GM18867 (cell line): ENCODE results near the gene ST6GALNAC2.

Experiments
- ATAC-seq: cut with Tn5 transposase; IDR thresholded peaks from one replicate; pipeline ENCODE4 v1.9.1; 2021; ENCODE audit warnings: mild to moderate bottlenecking, moderate library complexity; ENCODE audit not compliant: unreplicated experiment

ST6GALNAC2 gene

DNA sequence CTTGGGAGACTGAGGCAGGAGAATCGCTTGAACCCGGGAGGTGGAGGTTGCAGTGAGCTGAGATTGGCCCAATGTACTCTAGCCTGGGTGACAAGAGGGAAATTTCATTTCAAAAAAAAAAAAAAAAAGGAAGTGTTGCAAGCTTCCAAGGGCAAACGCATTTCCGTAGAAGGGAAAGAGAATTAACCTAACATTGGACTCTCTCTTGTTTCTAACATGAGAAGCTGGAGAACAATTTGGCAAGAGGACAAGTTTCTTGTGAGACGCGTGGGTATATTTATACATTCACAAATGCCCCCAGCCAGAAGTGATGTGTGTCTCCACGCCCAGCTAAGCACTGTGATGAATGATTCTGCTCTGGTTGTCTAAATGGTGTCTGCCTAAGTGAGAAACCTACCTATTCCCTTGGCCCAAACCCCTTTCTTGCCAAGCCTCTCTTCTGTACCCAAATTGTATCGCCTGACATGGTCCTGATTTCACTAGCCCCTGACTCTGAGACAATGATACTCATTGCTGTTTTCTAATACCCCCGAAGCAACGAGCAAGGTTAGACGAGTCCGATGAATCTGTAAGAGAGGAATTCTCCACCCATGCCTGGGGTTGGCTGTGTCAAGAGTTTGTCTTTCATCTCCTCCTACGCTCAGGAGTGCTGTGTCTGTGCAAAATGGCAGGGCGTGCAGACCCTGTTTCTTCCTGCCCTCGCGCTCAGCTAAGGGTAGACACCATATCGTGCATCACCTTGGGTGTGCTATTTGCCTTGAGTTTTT lies 14.2 kb upstream of the ST6GALNAC2 start:
- no peak for ATAC-seq

DNA sequence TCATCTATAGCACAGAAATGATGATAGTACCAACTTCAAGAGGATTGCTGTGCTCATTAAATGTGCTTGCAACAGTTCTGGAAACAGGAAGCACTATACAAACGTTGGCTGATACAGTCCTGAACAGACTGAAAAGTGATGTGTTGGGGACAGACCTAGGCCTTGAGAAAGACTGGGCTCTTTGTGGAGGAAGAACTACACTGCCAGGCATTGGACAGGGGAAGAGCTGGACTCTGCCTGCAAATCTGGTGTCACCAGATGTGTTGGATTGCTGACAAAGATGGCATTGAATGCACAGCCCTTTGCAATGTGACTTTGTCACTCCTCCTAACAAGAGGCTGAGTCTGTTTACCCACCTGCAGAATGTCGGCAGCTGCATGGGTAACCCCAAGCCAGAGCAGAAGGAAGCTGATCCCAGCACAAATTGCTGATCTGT lies 12.4 kb upstream of the ST6GALNAC2 start:
- ATAC-seq = no peak

DNA sequence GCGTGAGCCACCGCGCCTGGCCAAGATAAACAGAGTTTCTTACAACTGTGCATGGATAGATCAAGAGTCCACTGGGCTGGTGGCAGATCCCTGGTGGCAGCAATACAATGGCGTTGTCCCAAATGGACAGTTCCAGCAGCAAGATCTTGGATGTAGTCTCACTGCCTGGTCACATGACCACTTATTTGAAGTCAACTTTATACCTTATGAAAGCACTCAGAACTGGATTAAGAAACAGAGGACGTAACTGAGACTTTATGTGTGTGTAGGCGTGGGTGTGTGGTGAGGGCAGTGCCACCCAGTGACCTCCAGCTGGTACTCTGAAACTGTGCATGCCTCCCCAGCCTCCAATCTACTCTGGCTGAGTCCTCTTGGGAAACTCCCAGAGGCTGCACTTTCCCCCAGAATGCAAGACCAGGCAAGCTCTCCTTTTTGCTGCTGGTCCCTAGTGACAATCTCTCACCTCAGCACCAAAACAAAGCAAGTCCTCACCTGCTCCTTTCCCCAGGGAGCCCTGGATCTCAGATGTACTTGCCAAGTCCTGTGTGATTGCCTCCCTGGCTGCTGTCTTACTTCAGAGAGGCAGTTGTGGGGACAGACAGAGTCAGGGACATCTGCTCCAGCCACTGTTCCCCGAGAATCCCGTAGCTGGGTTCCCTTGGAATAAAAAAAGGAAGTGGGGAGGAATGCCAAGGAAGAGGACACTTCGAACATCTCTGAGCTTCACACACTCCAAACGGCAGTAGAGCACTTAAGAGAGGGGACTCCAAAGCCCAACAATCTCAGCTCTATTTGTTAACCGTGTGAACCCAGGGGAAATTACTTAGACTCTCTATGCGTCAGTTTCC lies 11.7 kb upstream of the ST6GALNAC2 start:
- ATAC-seq = no peak

DNA sequence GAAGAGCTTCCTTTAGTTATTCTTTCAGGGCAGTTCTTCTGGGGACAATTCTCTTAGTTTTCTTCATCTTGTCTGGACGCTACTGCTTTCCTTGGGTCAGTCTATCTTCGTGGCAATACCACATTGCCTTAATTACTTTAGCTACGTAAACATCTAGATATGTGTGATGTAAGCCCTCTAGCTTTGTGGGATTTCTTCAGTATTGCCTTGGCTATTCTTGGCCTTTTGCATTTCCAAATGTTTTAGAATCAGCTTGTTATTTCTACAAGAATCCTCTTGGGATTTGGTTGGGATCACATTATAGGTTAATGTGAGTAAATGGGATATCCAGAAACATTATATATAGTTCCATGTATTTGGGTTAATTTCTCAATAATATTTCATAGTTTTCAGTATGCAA lies 9.0 kb upstream of the ST6GALNAC2 start:
- ATAC-seq = no peak

DNA sequence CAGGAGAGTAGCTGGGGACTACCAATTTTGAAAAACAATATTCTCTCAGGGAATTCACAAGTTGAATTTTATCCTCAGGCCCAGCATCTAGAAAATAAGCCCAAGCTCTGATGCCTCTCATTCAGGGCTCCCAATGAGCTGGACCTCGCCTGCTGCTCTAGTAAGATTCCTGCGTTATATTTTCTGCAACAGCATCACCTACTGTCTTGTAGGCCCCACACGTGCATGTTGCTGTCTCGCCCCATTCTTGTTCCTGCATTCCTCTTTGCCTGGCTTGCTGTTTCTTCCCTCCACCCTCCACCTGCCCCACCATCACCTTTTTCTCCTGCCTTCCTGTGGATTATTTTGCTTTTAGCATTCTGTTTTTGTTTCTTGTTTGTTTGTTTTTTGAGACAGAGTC lies 8.3 kb upstream of the ST6GALNAC2 start:
- ATAC-seq = no peak

DNA sequence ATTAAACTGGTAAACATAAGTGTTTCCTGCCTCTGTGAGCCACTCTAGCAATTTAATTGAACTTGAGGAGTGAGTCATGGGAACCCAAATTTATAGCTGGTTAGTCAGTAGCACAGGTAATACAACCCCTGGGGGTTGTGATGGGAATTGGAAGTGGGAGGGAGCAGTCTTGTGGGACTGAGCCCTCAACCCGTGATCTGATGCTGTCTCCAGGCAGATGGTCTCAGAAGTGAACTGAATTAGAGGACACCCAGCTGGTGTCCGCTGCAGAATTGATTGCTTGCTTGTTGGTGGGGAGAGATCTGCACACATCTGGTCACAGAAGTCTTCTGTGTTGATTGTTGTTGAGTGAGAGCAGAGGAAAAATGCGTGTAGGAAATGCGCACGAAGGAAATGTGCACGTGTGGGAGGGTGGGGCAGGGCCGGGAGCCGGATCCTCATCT lies 7.7 kb upstream of the ST6GALNAC2 start:
- ATAC-seq = no peak

DNA sequence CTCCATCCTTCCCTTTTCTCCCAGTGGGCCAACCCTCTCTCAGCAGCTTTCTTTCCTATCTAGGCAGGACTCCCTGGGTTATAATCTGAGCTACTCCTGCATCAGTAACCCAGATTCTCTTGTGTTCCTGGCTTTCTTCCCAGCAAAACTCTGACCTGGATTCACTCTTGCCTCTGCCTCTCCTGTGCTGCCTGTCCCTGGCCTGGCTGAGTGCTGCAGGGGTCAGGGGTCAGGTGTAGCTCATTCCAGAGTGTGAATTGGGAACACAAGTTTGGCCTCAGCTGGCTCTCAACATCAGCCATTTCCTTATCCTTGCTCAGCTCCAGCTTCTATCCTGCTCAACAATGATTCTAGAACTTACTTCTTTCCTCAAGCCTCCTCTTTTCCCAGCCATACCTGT lies 2.5 kb upstream of the ST6GALNAC2 start:
- ATAC-seq = no peak

DNA sequence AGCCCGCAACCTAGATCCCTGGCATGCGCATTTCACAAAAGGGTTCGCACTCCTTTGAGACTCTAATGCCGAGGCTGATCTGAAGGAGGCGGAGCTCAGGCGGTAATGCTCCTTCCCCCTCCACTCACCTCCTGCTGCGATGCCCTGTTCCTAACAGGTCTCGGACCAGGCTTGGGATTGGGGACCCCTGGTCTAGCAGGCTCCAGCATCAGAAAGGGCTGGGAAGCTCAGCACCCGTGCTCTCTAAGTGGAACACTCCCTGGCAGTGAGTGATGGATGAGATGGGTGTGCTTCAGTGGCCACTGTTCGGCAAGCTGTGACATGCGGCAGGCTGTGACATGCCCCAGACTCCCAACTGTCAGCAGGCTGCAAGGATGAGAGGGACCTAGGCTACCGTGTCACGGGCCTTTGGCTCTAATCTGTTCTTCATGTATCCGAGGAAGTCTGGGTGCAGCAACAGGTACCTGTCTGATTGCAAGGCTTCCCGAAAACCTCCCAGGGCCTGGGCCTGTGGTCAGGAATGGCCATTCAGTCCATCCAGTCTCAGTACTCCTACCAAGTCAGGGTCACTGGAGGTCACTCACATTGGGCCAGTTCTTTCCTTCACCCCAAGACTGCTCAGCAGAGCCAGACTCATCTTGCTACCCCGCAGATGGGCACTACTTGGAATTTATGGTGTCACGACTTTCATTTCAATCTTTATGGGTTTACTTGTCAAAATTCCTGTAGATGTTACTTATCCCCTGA lies 1.3 kb upstream of the ST6GALNAC2 start:
- no peak for ATAC-seq

DNA sequence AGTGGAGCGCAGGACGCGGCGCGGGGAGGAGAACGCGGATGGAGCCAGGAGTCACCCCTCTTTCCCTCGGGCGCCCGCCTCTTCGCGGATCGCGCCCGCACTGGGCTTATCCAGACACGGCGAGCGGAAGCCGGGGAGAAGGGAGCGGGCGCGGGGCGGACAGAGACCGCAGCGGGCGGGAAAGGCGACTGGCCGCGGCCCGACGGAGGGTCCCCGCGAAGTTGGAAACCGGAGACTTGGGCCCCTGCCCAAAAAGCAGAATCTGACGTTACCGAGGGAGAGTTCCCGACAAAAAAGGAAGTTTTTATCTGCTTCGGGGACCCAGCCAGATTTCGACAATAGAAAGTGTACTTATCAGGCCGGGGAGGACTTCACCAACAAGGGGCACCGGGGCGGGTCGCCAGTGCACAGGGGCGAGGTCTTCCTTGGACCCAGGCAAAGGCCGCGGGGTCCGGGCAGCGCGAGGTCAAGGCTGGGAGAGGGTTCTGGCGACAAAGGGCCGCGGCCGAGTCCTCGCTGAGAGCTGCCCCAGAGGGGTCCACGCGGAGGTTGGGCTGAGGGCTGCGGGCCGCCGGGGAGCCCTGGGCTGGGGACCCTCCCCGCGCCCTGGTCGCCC lies 519 bp downstream of the ST6GALNAC2 start:
- no peak for ATAC-seq

DNA sequence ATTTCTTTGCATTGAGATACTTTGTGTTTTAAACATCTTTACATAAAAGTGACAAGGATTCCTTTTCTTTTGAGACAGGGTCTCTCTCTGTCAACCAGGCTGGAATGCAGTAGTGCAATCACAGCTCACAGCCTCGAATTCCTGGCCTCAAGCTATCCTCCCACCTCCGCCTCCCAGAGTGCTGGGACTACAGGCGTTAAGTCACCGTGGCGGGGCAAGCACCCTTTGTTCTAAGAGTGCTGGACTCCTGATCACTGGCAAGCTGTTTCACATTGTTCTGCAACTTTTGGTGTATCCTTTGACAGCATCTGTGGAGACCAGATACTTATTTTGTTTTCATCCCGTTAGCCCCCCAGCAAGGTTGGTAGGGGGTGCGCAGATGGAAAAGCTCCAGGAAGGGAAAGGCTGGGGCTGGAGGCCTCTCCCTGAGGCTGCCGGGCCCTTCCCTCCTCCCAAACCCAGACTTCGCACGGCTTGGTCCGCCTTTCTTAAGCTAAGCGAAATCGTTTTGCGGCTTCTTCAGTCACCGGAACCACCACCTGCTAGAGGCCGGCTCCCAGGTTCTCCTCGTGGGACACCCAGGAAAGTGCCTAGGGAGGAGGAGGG lies 1.1 kb downstream of the ST6GALNAC2 start:
- no peak for ATAC-seq

DNA sequence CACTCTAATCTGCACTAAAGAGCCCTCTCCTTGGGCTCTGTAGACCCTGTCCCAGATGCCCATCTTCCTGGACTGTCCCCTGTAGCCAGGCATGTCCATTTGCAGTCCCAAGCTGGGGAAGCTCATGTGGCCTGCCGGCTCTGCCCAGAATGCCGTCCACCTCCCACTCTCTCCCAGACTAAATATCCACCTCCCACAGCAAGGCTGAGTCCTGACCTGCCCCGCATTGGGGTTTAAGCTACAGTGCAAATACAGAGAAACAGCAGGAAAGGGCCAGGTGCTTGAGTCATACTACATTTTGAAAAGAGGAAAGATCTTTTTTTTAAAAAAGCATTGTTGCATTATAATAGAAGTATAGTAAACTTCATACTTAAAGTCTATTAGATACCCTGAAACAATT lies 3.0 kb downstream of the ST6GALNAC2 start:
- ATAC-seq = no peak

DNA sequence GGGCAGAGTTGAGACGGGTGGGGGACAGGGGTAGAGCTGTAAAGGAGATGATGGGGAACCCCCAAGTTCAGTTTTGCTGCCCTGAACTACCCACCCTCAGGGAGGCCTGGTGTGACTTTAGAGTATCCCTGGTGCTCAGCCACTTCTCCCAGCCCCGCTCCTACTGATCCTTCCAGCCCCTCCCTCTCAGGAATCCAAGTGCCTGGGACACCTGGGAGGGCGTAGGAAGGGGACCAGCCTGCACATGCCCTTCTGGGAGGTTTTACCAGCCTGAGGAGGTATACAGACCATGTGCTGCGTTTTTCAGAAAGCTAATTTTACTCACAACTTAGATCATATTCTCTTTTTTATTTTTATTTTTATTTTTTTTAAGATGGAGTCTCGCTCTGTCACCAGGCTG lies 4.1 kb downstream of the ST6GALNAC2 start:
- ATAC-seq = no peak

DNA sequence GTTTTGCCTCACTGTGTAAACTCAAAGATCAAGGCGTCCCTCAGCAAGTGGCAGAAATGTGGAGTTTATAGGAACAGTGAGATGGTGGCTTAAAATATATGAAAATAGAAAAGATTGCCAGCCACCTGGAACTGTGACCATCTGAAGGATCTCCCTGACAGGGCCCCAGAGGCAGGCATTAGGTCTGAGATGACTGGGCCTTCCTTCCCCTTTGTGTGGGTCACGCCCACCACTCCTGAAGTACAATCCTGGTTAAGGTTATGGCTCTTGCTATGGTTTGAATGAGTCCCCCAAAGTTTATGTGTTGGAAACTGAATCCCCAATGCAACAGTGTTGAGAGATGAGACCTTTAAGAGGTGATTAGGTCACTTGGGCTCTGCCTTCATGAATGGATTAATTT lies 6.4 kb downstream of the ST6GALNAC2 start:
- no peak for ATAC-seq

DNA sequence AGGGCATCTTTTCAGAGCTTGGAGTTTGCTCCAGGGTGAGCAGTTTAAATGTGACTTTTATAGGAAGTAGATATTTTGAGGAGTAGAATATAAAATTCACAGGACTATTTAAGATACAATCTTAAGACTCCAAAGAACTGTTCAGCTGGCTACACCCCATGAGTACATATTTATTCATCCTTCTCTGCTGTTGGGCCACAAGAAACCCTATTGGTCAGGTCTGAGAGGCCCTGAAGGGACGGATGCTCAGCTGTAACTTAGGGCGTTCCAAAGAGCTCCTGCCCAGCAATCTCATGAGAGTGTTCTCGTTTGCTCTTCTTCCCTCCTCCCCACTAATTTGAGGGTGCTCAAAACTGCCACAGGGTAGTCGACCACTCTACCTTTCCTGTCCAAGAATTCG lies 7.3 kb downstream of the ST6GALNAC2 start:
- no peak for ATAC-seq

DNA sequence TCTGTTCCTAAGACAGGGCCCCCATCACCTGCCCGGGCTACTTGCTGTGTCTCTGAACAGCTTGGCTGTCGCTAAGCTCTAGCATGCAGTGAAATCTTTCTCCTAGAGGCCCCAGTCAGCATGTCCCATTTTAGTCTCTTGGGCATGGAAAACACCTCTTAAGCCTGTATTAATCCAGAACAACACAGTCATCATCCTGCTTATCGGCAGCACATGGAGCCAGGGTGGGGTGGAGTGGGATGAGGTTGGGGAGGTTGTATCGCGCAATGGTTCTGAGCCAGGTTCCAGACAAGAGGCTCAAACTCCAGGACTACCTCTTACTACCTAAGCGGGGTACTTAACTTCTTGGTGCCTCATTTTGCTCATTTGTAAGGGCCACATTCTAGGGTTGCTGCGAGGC lies 7.8 kb downstream of the ST6GALNAC2 start:
- ATAC-seq = no peak

DNA sequence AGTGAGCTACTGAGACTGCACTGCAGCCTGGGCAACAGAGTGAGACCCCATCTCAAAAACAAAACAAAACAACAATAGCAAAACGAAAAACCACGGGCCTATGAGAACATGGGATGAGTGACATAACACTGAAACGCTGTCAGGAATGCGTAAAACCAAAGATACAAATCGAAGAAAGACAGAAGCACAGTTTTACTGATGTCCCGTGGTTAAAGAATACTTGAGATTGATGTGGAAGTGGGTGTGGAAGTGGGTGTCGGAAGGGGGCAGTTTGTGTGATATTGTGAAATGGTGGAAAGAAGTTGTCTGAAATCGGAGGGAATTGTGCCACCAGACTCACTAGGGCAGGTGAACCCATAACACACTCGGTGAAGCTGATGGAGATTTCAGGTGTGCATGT lies 9.5 kb downstream of the ST6GALNAC2 start:
- no peak for ATAC-seq

DNA sequence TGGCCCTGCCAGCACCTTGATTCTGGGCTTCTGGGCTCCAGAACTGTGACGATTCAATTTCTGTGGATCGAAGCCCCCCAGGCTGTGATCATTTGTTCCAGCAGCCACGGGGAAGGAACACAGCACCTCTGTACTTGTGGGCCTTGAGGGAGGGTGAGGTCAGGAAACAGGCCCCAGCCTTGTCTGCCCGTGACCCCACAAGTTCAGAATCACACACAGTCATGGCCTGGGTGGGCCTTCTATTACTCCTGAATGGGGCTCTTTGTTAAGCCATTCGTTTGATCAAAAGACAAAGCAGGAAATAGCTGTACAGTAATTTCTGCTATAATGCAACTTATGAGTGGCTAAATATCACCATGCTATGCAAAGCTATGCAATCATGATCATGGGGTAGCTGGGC lies 10.1 kb downstream of the ST6GALNAC2 start:
- no peak for ATAC-seq

DNA sequence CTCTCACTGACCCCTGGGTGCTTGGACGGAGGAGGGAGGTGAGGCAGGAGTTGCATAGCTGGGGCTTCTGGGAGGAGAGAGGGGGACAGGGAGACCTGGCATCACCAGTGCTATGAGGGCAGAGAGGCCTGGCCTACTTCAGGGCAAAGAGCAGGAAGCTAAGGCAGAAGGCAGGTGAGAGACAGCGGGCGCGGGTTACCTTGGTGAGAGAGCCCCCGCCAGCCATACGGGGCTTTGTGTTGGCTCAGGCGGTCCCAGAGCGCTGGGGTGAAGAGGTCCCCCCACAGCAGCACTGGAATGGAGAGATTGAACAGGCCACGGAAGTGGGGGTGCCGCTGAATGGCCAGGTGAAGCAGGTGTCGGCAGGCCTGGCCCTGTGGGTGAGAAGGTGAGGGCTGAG lies 11.5 kb downstream of the ST6GALNAC2 start:
- ATAC-seq = no peak

DNA sequence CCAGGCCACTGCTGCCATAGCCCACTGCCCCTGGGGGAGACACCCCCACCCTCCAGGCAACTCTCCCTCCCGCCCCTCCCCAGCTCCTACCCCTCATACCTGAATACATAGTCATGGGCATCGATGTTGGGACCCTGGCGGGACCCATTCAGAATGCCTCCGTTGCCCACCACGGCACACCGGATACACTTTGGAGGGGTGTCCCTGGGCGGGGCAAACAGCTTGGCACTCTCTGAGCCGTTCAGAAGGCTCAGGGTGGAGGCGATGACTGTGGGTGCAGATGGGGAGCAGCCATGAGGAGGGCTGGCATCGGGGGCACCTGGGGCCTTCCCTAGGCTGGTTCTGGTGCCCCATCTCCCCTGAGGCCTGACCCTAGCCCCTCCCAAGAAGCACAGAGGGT lies 12.6 kb downstream of the ST6GALNAC2 start:
- no peak for ATAC-seq

DNA sequence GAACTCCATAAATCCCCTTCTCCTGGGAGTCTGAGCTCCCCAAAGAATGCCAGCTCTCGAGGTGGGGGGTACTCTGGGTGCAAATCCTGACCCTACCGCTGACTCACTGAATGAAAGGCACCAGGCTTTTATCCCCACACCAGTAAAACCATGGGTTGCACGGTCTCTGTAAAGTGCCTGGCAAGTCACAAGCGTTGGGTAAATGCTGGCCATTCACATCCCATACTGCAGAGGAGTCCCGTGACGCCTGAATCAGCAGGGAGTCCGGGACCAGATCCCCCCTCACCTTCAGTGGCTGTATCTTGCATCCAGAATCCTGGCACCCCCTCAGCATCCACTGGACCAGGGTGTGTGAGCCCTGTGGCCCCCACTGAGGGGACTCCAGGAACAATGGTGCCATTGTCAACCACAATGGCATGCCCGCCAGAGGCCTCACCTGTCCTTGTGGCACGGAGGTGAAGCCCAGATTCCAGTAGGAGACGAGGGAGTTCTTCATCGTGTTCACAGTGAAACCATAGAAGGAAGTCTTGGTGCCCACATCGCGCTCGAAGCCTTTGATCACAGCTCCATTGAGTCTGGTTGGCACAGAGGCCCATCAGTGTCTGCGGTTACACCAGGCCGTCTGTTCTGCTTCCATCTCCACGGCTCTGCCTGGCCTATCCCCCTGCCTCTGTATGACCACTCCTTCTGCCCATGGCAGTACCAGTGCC lies 13.3 kb downstream of the ST6GALNAC2 start:
- no peak for ATAC-seq
